Ishikawa (cell line): ENCODE data around the gene SZRD1.

Source experiments
- CEBPB ChIP-seq: IDR thresholded peaks from 2 replicates; pipeline ENCODE4 v1.6.1; 2012
- CREB1 ChIP-seq: IDR thresholded peaks from 2 replicates; pipeline ENCODE4 v1.6.1; 2012; ENCODE audit warnings: low read depth
- EGR1 ChIP-seq: IDR thresholded peaks from 2 replicates; pipeline ENCODE4 v1.6.1; 2012
- EP300 ChIP-seq: IDR thresholded peaks from 2 replicates; pipeline ENCODE4 v1.6.1; 2012; ENCODE audit warnings: borderline replicate concordance
- FOXM1 ChIP-seq: IDR thresholded peaks from 2 replicates; pipeline ENCODE4 v1.6.1; 2012; ENCODE audit warnings: low read depth, borderline replicate concordance
- NFIC ChIP-seq: IDR thresholded peaks from 2 replicates; pipeline ENCODE4 v1.6.1; 2012
- RAD21 ChIP-seq: IDR thresholded peaks from 2 replicates; pipeline ENCODE4 v1.6.1; 2012; ENCODE audit warnings: low read depth
- TAF1 ChIP-seq: IDR thresholded peaks from 2 replicates; pipeline ENCODE4 v1.6.1; 2012; ENCODE audit warnings: low read depth, mild to moderate bottlenecking
- TCF12 ChIP-seq: IDR thresholded peaks from 2 replicates; pipeline ENCODE4 v1.6.1; 2012; ENCODE audit warnings: low read depth
- TEAD4 ChIP-seq: IDR thresholded peaks from 2 replicates; pipeline ENCODE4 v1.6.1; 2012
- USF1 ChIP-seq: IDR thresholded peaks from 2 replicates; pipeline ENCODE4 v1.6.1; 2012
- YY1 ChIP-seq: IDR thresholded peaks from 2 replicates; pipeline ENCODE4 v1.6.1; 2012; ENCODE audit warnings: low read depth
- ZBTB7A ChIP-seq: IDR thresholded peaks from 2 replicates; pipeline ENCODE4 v1.6.1; 2012; ENCODE audit warnings: low read depth
- TF ChIP-seq, protein P1 (sequence below): IDR thresholded peaks from 2 replicates; pipeline ENCODE4 v1.6.1; 2012; ENCODE audit warnings: low read depth, mild to moderate bottlenecking
- TF ChIP-seq, protein P2 (sequence below): IDR thresholded peaks from 2 replicates; pipeline ENCODE4 v1.6.1; 2012

SZRD1 gene

DNA sequence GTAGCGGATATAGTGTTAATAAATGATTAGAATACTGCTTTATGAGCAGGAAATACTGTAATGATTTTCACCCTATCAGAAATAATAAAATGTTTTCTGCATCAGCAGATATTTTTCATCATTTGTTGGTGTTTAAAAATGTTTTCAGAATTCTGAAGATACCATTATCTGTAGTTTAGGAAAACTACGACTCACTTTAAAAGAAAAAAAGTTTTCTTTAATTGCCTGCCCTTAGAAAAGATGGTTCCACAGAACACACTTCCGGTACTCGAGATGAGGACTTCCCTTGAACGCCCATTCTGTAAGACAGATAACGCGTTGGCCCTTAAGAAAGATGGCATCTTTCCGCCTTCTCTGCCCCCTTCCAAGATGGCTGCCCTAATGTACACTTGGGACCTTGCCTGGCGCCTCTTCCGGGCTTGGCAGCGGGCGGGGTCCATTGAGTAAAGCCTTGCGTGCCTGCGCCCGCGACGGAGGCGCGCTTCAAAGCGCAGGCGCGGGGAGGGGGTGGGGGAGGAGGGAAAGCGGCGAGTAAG, at the start of gene SZRD1:
SZRD1 (plus strand) TSS at position 521 of the 536 bp plus-strand sequence. CDS start 16 bp downstream, outside the sequence.
- TF ChIP-seq USF1 = no peak
- TF ChIP-seq EP300 = peak; percentile 16; the same call in 1 of the 2 replicates
- TF ChIP-seq, protein P1, sequence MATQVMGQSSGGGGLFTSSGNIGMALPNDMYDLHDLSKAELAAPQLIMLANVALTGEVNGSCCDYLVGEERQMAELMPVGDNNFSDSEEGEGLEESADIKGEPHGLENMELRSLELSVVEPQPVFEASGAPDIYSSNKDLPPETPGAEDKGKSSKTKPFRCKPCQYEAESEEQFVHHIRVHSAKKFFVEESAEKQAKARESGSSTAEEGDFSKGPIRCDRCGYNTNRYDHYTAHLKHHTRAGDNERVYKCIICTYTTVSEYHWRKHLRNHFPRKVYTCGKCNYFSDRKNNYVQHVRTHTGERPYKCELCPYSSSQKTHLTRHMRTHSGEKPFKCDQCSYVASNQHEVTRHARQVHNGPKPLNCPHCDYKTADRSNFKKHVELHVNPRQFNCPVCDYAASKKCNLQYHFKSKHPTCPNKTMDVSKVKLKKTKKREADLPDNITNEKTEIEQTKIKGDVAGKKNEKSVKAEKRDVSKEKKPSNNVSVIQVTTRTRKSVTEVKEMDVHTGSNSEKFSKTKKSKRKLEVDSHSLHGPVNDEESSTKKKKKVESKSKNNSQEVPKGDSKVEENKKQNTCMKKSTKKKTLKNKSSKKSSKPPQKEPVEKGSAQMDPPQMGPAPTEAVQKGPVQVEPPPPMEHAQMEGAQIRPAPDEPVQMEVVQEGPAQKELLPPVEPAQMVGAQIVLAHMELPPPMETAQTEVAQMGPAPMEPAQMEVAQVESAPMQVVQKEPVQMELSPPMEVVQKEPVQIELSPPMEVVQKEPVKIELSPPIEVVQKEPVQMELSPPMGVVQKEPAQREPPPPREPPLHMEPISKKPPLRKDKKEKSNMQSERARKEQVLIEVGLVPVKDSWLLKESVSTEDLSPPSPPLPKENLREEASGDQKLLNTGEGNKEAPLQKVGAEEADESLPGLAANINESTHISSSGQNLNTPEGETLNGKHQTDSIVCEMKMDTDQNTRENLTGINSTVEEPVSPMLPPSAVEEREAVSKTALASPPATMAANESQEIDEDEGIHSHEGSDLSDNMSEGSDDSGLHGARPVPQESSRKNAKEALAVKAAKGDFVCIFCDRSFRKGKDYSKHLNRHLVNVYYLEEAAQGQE = no peak
- TF ChIP-seq TEAD4 = no peak
- TF ChIP-seq RAD21 = no peak
- no peak for TF ChIP-seq TCF12
- TF ChIP-seq CREB1 = 0 out of 2 replicates have a peak, but pooled peaks have one; percentile 41
- no peak for TF ChIP-seq ZBTB7A
- no peak for TF ChIP-seq CEBPB
- no peak for TF ChIP-seq TAF1
- TF ChIP-seq FOXM1 = no peak
- 0 out of 2 replicates have a peak, but pooled peaks have one; percentile 10 for TF ChIP-seq NFIC
- TF ChIP-seq YY1 = peak; percentile 100
- peak; percentile 99 for TF ChIP-seq EGR1
- TF ChIP-seq, protein P2, sequence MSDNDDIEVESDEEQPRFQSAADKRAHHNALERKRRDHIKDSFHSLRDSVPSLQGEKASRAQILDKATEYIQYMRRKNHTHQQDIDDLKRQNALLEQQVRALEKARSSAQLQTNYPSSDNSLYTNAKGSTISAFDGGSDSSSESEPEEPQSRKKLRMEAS = peak; percentile 28; the same call in 1 of the 2 replicates

GRCh38 chr1:16318555-16318954, 48.5 kb upstream of the SZRD1 start:
- TF ChIP-seq TAF1 = no peak
- no peak for TF ChIP-seq EP300
- TF ChIP-seq ZBTB7A = no peak
- TF ChIP-seq YY1 = no peak

DNA sequence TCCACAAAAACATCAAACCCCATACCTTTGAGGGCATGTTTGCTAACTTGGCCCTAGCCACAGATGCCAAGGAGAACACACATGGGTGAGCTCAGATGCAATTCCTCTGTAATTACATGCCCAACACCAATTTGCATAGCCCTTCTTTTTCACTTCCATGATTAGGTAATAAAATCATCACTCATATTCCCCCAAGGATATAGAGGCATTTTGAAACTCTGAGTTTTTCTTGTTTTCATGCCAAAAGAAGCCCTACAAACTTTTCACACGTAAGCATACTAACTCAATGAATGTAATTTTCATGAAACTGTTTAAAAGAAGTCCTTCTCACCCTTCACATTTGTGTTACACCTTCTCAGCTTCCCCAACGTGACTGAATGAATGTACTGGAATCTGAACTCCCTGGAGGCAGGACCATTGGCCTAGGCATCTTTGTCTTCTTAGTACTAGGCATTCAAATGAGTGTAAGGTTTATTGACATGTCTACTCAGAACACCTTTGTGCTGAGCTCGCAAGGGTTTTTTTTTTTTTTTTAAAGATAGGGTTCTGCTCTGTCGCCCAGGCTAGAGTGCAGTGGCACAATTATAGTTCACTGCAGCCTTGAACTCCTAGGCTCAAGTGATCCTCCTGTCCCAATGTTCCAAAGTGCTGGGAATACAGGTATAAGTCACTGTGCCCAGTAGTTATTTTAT, 45.7 kb upstream of the SZRD1 start:
- no peak for TF ChIP-seq YY1
- no peak for TF ChIP-seq TCF12
- TF ChIP-seq FOXM1 = no peak
- TF ChIP-seq EGR1 = no peak
- no peak for TF ChIP-seq TEAD4
- TF ChIP-seq USF1 = no peak
- no peak for TF ChIP-seq NFIC
- no peak for TF ChIP-seq CEBPB
- TF ChIP-seq, protein P2 = no peak
- TF ChIP-seq, protein P1 = no peak
- no peak for TF ChIP-seq RAD21
- no peak for TF ChIP-seq ZBTB7A
- TF ChIP-seq EP300 = no peak
- no peak for TF ChIP-seq CREB1
- TF ChIP-seq TAF1 = no peak

DNA sequence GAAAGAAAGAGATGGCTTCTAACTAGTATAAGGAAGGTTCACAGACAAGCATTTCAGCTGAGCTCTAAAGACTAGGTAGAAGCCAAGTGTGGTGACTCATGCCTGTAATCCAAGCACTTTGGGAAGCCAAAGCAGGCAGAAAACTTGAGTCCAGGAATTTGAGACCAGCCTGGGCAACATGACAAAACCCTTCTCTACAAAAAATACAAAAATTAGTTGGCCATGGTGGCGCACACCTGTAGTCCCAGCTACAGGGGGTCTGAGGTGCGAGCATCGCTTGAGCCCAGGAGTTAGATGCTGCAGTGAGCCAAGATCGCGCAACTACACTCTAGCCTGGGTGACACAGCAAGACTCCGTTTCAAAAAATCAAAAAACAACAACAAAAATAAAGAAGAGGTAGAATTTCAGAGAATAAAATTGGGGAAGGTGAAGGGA, 42.6 kb upstream of the SZRD1 start:
- TF ChIP-seq RAD21 (no peak), NFIC (no peak), TEAD4 (peak; percentile 35)

- TF ChIP-seq CEBPB (no peak), TAF1 (no peak), EP300 (no peak), EGR1 (no peak), YY1 (no peak), FOXM1 (no peak), CREB1 (no peak), RAD21 (no peak), USF1 (no peak), TCF12 (no peak), ZBTB7A (no peak), TEAD4 (no peak), NFIC (no peak)
- TF ChIP-seq, protein P2 = no peak
- TF ChIP-seq, protein P1 = no peak
These were observed 40.1 kb upstream of the SZRD1 start for GRCh38 chr1:16326833-16327404.
